HG03558 (cell line): Measurements from ENCODE around the gene NXPH4.

ENCODE experiments used
- ATAC-seq: cut with Tn5 transposase; IDR thresholded peaks from one replicate; pipeline ENCODE4 v1.9.1; 2021; ENCODE audit warnings: moderate number of reproducible peaks; ENCODE audit not compliant: unreplicated experiment; ENCODE audit errors: extremely low read depth

The NXPH4 gene

DNA sequence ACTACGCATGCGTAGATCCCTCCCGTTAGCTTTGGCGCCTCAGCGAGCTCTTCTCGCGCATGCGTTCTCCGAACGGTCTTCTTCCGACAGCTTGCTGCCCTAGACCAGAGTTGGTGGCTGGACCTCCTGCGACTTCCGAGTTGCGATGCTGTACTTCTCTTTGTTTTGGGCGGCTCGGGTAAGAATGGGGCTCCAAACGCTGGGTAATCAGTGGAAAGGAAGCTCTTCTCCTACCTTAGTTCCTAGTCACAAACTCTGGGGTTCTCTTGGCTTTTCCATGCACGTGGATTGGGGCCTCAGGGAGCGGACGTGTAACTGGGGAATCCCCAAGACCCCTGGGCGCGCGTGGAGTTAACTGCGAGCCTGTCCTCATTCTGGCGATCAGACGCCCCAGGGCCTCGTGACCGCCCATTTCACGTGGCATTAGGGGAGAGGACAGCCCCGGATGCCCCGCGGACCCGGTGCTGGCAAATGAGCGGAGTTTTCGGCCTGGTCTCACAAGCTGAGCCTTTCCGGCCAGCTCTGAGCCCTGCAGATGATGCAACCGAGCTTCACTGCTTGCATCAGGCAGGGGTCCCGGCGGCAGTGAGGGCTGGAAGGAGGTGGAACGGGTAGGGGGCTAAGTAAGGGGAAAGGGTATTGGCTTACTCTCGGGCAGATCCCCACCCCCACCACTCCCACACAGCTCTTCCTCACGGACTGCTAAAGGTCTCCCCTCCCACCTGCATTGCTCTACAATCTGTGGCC is 13.2 kb downstream of the NXPH4 start, which contains the start of gene SHMT2:
TSS of gene SHMT2 (plus strand) at position 78 of the 747 bp plus-strand sequence. CDS start at position 146, 68 bp downstream.
- no peak for ATAC-seq

DNA sequence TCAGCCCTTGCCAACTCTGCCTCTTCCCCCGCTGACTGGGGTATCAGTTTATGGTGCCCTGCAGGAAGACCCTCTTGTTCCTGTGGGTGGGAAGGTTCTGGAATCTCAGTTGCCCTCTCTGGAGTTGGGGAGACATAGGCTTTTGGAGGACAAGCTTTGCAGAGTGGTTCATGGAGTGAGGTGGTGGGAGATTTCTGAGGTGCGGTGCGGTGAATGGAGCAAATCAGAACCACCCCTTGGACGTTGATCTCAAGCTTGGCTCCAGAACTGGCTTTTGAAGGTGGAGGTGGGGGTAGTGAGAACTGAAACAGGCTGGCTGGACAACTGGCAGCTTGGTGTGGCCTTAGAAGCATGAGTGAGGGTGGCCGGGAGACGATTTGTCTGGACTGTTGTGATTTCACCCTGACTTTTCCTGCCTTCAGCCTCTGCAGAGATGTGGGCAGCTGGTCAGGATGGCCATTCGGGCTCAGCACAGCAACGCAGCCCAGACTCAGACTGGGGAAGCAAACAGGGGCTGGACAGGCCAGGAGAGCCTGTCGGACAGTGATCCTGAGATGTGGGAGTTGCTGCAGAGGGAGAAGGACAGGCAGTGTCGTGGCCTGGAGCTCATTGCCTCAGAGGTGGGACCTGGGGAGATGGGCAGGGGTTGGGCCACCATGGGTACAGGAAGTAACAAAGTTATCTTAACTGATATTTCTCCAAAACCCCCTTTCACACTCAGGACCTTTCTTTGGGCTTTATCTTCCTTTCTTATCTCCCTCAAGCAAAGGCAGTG is 14.0 kb downstream of the NXPH4 start:
- ATAC-seq, result no peak

DNA sequence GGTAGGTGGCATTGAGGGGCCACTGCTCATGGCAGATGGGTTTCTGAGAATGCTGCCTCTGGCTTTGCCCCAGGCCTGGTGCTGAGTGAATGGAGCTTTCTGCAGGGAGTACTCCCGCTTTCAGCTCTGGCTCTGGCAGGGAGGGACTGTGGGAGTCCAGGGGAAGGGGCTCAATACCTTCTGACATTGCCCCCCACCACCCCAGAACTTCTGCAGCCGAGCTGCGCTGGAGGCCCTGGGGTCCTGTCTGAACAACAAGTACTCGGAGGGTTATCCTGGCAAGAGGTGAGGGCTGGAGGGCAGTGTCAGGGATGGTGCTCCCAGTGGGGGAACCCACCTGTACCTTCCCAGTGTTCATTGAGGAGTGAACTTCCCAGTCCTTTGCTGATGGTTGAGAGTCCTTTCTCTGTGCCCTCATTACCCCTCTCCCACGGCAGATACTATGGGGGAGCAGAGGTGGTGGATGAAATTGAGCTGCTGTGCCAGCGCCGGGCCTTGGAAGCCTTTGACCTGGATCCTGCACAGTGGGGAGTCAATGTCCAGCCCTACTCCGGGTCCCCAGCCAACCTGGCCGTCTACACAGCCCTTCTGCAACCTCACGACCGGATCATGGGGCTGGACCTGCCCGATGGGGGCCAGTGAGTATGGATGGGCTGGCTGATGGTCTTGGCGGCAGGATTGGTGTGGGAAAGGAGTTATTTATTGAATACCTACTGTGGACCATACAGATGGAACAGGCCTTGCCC is 14.9 kb downstream of the NXPH4 start:
- no peak for ATAC-seq

DNA sequence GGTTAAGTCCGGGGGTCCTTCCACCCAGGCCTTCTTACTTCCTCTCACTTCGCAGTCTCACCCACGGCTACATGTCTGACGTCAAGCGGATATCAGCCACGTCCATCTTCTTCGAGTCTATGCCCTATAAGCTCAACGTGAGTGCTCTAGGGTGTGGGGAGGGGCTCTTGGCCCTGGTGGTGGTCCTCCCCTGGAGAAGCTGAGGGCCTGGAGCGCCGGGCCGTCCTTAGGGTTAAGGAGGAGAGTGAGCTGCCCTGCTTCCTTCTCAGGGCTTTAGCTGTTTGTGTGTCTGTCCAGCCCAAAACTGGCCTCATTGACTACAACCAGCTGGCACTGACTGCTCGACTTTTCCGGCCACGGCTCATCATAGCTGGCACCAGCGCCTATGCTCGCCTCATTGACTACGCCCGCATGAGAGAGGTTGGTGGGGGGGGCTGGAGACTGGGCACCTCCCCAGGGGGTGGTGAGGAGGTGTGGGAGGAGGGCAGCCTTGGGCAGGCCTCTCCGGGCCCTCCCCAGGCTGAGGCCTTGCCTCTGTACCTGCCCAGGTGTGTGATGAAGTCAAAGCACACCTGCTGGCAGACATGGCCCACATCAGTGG is 15.7 kb downstream of the NXPH4 start:
- no peak for ATAC-seq

DNA sequence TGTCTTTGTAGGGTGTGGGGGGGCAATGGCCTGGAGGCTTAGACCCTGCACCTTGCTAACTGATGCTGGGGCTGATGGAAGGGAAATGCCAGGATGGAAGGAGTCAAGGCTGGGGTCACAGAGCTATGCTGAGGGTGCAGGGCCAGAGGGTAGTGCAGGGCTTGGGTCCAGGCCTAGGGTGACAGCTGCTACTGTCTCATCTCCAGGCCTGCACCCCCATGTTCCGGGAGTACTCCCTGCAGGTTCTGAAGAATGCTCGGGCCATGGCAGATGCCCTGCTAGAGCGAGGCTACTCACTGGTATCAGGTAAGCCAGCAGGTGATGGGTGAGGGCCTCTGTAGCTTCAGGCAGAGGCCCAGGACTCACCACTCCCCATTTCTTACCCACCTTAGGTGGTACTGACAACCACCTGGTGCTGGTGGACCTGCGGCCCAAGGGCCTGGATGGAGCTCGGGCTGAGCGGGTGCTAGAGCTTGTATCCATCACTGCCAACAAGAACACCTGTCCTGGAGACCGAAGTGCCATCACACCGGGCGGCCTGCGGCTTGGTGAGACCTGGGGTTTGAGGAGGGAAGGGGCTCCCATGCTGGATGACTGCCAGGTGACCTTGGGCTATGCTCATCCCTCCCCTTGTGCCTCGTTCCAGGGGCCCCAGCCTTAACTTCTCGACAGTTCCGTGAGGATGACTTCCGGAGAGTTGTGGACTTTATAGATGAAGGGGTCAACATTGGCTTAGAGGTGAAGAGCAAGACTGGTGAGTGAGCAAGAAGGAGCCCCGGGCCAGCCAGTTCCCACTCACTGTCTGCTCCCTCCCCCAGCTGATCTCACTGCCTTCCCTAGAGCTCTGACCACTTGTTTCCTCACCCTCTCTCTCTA is 17.0 kb downstream of the NXPH4 start:
- no peak for ATAC-seq

- no peak for ATAC-seq
Measured at GRCh38 chr12:57234233-57234570, 17.6 kb downstream of the NXPH4 start.

DNA sequence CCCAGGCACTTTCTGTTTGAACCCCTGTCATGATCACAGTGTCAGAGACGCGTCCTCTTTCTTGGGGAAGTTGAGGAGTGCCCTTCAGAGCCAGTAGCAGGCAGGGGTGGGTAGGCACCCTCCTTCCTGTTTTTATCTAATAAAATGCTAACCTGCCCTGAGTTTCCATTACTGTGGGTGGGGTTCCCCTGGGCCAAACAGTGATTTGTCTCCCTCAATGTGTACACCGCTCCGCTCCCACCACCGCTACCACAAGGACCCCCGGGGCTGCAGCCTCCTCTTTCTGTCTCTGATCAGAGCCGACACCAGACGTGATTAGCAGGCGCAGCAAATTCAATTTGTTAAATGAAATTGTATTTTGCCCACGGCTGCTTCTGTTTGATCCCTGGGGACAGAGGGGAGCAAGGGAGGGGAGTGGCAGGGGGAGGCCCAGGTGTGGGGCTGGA is 18.0 kb downstream of the NXPH4 start:
- ATAC-seq, result no peak

DNA sequence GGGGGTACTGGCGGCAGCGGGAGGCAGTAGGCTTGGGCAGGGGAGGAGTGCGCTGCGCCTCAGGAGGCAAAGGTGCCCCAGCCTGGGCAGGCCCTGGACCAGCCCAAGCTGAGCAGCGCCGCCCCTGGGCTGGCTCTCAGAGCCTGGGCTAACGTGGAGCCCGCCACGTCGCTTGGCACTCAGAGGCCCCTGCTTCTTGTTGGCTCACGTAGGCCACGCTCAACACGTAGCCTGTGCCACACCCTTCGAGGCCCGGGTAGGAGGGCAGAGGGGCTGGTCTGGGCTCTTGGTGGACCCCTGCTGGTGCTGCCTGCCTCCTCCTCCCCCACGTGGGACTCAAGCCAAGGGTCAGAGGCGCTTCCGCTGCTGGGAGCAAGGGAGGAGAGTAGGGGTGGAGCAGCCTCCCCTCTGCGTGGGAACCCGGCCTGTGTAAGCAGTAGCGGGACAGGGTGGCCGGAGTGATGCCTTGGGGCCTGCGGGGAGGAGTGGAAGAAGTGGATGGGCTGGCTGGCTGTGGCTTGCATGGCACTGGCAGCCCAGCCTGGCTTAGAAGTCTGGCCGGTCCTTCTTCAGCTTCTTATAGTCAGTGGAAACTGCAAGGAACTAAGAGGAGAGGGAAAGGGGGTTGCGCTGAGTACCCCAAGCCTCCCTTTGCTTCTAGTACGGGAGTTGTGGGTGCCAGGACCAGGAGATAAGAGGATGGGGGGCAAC is 18.6 kb downstream of the NXPH4 start:
- ATAC-seq, result no peak

DNA sequence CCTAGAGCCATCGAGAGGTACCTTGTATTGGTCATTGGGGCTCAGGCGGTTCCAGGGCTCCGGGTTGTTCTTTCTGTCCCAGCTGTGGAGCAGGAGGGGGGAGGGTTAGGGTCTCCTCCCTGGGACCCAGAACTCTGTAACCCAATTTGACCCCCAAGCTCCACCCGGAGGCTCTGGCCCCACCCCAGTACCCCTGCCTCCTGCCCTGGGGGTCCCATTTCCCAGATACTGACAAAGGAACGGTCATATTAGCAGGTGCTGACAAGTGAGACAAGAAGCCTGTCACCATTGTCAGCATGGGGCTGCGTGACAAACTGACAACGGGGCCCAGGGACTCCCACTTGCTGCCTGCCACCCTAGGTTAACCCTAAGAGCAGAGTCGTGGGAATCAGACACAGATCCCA is 19.1 kb downstream of the NXPH4 start:
- no peak for ATAC-seq

GRCh38 chr12:57236201-57236924 is 19.8 kb downstream of the NXPH4 start:
- ATAC-seq, result no peak

- ATAC-seq, result no peak
Measured at GRCh38 chr12:57236925-57237595, 20.5 kb downstream of the NXPH4 start.

DNA sequence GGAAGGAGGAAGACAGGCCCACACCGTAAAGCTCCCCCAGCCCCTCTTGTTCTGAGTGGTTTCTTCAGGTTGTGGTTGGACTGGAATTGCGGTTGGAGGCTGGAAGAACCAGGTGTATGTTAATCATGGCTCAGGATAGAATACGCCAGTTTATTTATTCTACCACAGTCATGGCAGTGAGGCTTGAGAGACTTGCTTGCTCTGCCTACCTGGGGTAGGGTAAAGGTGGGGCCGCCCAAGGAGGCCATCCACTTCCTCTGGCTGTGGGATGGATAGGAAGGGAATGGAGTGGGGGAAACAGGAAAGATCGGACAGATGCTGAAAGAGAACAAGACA is 21.0 kb downstream of the NXPH4 start:
- ATAC-seq, result no peak

- no peak for ATAC-seq
Measured at GRCh38 chr12:57237932-57238853, 21.6 kb downstream of the NXPH4 start.

DNA sequence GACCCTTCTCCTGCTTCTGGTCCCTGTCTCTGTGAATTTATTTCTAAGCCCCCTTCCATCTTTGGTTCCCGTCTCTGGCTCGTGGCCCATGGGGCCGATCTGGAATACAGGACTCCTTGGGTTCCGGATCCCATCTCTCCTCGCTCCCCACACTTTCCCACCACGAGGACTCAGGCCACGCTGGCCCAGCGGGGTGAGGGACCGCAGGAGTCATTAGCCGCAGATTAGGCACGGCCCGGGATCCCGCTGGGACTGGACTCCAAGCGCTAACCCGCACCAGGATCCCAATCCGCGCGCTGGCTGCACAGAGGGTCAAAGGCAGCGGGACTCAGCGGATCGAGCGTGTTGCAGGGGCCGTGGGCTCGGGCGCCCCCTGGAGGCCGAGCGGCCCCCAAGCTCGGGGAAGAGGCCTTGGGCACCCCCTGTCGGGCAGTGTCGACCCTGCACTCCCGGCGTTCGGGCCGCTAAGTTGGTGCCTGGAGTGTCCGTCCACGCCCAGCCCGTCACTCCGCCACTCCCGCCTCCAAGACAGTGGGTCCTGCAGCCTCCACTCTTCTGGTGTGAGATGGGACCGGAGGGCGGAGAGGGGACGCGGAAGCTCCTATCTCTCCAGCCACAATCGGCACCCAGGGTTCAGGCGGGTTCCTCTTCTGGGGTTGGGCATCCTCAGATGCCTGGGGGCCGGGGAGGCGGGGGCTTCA is 22.4 kb downstream of the NXPH4 start:
- ATAC-seq, result no peak

- ATAC-seq, result no peak
Measured at GRCh38 chr12:57239587-57240065, 23.0 kb downstream of the NXPH4 start.
